Parathyroid adenoma (tissue), 2 donors: ENCODE measurements around the gene MROH2B.

ENCODE experiments used
- H2AFZ ChIP-seq: fragments of 300-600 bp; sonication (generic); one replicate; pipeline ENCODE4 v1.7.0; 2017; ENCODE audit warnings: antibody characterized with exemption, mild to moderate bottlenecking
- H3K27ac ChIP-seq: fragments of 300-600 bp; sonication (generic); one replicate; pipeline ENCODE4 v1.7.0; 2017
- H3K27me3 ChIP-seq: fragments of 300-600 bp; sonication (generic); one replicate; pipeline ENCODE4 v1.7.0; 2017; ENCODE audit warnings: low read length; ENCODE audit not compliant: control insufficient read depth, insufficient read depth
- H3K36me3 ChIP-seq: fragments of 300-600 bp; sonication (generic); one replicate; pipeline ENCODE4 v1.7.0; 2017; ENCODE audit warnings: low read length; ENCODE audit not compliant: control insufficient read depth, insufficient read depth
- H3K4me1 ChIP-seq: fragments of 300-600 bp; sonication (generic); one replicate; pipeline ENCODE4 v1.7.0; 2017; ENCODE audit warnings: control low read depth
- H3K4me2 ChIP-seq: fragments of 300-600 bp; sonication (generic); one replicate; pipeline ENCODE4 v1.7.0; 2017; ENCODE audit warnings: low read length
- H3K4me3 ChIP-seq: fragments of 300-600 bp; sonication (generic); one replicate; pipeline ENCODE4 v1.7.0; 2017; ENCODE audit warnings: low read depth, low read length
- H3K79me2 ChIP-seq: fragments of 300-600 bp; sonication (generic); one replicate; pipeline ENCODE4 v1.7.0; 2017; ENCODE audit warnings: control low read depth
- H3K9ac ChIP-seq: fragments of 300-600 bp; sonication (generic); one replicate; pipeline ENCODE4 v1.7.0; 2017; ENCODE audit warnings: mild to moderate bottlenecking
- H3K9me3 ChIP-seq: fragments of 300-600 bp; sonication (generic); one replicate; pipeline ENCODE4 v1.7.0; 2017; ENCODE audit warnings: low read length; ENCODE audit not compliant: control insufficient read depth
- TF ChIP-seq, protein P1 (sequence below): fragments of 300-600 bp; sonication (generic); IDR thresholded peaks from one replicate; pipeline ENCODE4 v1.7.0; 2017; ENCODE audit warnings: antibody characterized with exemption, mild to moderate bottlenecking
- donor health status: primary hyperparathyroidism.

Gene MROH2B

DNA sequence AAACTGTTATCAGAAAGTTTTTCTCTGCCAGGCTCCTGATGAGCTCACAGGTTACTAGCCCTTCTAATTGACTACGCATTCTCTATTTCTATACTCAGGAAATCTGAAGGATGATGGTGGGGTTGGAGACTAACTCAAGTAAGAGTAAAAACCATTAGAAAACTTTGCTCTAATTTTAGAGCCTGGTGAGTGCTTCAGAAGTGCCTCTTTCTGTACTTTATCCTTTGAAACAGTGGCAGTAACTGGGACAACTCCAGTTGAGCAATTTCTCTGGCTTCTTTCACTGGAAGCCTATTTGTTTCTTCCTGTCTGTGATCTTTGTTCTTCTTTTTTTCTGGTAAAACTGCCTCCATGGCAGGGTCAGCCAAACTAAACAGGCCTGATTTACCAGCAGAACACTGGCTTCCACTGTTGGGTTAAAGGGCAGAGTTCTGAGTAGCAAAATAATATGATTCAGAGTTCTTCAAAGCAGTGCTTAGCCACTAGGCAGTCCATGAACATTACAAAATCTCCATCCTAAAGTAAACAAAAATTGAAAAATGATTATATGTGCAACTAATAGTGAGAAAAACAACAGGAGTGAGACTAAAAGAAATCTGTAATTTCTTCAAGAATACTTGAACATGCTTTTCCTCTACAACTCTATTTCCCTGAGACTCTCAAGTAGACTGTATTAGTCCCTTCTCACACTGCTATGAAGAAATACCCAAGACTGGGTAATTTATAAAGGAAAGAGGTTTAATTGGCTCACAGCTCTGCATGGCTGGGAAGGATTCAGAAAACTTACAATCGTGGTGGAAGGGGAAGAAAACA lies 79.8 kb downstream of the MROH2B start:
- H3K4me3 ChIP-seq: no peak overlapping the region
- H3K9me3 ChIP-seq: no peaks in the 10 kb centered on the region
- H3K4me1 ChIP-seq: peaks cover 8% of the 10 kb centered on the region
- peak overlapping the region; percentile 15 for H3K27ac ChIP-seq
- no peak overlapping the region for H3K4me2 ChIP-seq
- TF ChIP-seq, protein P1, sequence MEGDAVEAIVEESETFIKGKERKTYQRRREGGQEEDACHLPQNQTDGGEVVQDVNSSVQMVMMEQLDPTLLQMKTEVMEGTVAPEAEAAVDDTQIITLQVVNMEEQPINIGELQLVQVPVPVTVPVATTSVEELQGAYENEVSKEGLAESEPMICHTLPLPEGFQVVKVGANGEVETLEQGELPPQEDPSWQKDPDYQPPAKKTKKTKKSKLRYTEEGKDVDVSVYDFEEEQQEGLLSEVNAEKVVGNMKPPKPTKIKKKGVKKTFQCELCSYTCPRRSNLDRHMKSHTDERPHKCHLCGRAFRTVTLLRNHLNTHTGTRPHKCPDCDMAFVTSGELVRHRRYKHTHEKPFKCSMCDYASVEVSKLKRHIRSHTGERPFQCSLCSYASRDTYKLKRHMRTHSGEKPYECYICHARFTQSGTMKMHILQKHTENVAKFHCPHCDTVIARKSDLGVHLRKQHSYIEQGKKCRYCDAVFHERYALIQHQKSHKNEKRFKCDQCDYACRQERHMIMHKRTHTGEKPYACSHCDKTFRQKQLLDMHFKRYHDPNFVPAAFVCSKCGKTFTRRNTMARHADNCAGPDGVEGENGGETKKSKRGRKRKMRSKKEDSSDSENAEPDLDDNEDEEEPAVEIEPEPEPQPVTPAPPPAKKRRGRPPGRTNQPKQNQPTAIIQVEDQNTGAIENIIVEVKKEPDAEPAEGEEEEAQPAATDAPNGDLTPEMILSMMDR: no peak
- H3K9ac ChIP-seq: no peak overlapping the region
- H3K79me2 ChIP-seq: no peaks in the 10 kb centered on the region
- H3K36me3 ChIP-seq: no peaks in the 10 kb centered on the region
- peak overlapping the region; percentile 74 for H2AFZ ChIP-seq
- H3K27me3 ChIP-seq: no peaks in the 10 kb centered on the region

DNA sequence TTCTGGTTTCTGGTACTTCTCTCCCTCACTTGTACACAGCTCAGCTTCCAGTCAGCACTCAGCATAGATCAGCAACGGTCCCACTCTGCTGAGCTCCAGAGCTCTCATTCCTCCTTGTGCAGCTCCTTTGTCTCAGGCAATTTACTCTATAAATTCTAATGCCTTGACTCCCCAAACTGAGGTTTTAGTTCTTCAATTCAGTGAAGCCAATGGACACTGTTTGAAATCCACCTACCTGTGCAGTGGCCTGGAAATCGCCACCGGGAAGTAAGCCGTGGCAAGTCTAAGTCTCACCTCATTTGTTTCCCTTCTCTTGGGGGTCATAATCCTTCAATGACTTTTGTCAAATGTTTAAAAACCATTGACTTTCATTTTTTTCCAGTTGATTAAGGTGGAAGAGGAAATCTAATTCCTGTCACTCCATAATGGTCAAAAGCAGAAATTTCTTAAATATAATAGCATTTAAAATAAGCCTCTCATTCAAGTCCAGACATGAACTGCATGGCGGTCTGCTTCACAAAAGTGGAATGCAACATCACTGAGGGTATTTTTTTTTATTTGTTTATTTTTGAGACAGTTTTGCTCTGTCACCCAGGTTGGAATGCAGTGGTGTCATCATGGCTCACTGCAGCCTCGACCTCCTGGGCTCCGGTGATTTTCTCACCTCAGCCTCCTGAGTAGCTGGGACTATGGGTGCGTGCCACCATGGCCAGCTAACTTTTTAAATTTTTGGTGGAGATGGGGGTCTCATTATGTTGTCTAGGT lies 82.2 kb downstream of the MROH2B start:
- no peak overlapping the region for H2AFZ ChIP-seq
- H3K79me2 ChIP-seq: no peaks in the 10 kb centered on the region
- H3K4me3 ChIP-seq: no peak overlapping the region
- no peak overlapping the region for H3K27ac ChIP-seq
- no peak overlapping the region for H3K4me2 ChIP-seq
- H3K36me3 ChIP-seq: no peaks in the 10 kb centered on the region
- no peaks in the 10 kb centered on the region for H3K9me3 ChIP-seq
- no peak overlapping the region for H3K9ac ChIP-seq
- H3K4me1 ChIP-seq: peaks cover 8% of the 10 kb centered on the region
- H3K27me3 ChIP-seq: no peaks in the 10 kb centered on the region
- TF ChIP-seq, protein P1: no peak

DNA sequence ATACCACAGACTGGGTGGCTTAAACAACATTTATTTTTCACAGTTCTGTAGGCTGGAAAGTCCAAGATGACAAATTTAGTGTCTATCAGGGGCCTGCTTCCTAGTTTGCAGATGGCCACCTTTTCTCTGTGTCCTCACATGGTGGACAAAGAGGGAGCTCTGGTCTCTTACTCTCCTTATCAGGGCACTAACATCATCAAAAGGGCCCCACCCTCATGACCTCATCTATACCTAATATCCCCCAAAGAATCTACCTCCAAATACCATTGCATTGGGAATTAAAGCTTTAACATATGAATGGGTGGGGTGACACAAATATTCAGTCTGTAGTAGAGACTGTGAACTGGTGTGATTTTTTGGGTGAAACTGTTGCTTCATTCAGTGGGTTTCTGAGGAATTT lies 83.8 kb downstream of the MROH2B start:
- TF ChIP-seq, protein P1: no peak
- H3K79me2 ChIP-seq: no peaks in the 10 kb centered on the region
- H3K4me1 ChIP-seq: peaks cover 8% of the 10 kb centered on the region
- H3K27me3 ChIP-seq: no peaks in the 10 kb centered on the region
- H3K9ac ChIP-seq: no peak overlapping the region
- H2AFZ ChIP-seq: no peak overlapping the region
- H3K36me3 ChIP-seq: no peaks in the 10 kb centered on the region
- no peak overlapping the region for H3K27ac ChIP-seq
- no peaks in the 10 kb centered on the region for H3K9me3 ChIP-seq
- no peak overlapping the region for H3K4me2 ChIP-seq
- H3K4me3 ChIP-seq: no peak overlapping the region

DNA sequence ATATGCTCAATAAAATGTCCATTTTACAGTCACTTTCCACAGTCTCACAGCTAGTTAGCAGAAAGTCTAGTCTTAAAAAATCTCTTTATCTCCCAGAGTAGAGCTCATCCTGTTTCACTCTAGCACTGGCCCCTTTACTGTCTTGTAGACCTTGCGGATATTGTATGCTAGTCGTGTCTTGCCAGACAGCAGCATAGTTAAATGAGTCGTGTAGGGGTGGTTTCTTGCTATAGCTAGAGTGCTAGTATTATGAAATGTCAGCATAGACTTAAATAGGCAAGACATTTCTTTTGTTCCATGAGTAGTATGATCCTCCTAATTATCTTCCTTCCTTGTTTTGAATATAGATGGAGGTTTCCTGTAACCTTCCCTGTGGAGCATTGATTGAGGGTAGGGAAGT lies 84.5 kb downstream of the MROH2B start:
- Histone ChIP-seq H3K4me2 (no peak overlapping the region), H3K27me3 (no peaks in the 10 kb centered on the region)

More for the DNA sequence above, 84.5 kb downstream of the MROH2B start:
- TF ChIP-seq, protein P1: no peak
- Histone ChIP-seq H3K9me3 (no peaks in the 10 kb centered on the region), H2AFZ (no peak overlapping the region), H3K4me3 (no peak overlapping the region), H3K4me1 (peaks cover 8% of the 10 kb centered on the region), H3K27ac (no peak overlapping the region), H3K79me2 (no peaks in the 10 kb centered on the region), H3K36me3 (no peaks in the 10 kb centered on the region), H3K9ac (no peak overlapping the region)
